Measurements from ENCODE around the gene PPM1N.

DNA sequence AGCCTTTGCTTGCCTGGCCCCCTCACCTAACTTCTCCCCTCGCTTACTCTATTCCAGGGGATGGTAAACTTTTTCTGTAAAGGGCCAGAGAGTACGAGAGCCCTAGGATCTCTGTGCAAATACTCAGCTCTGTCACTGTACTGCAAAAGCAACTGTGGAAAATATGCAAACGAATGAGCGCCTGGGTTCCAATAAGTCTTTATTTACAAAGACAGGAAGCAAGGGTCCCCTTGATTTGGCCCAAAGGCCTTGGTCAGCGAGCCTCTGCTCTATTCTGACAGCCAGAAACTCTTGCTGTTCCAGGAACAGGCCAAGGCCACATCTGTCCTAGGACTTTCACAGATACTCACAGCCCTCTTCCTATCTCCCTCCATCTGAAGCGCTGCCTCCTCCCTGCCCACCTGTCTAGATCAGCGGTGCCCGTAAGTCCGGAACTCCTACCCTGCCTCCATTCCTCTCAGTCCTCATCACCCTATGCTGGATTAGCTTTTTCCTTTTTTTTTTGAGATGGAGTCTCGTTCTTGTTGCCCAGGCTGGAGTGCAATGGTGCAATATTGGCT, 49.0 kb downstream of the PPM1N start:
- TF ChIP-seq, protein P1, sequence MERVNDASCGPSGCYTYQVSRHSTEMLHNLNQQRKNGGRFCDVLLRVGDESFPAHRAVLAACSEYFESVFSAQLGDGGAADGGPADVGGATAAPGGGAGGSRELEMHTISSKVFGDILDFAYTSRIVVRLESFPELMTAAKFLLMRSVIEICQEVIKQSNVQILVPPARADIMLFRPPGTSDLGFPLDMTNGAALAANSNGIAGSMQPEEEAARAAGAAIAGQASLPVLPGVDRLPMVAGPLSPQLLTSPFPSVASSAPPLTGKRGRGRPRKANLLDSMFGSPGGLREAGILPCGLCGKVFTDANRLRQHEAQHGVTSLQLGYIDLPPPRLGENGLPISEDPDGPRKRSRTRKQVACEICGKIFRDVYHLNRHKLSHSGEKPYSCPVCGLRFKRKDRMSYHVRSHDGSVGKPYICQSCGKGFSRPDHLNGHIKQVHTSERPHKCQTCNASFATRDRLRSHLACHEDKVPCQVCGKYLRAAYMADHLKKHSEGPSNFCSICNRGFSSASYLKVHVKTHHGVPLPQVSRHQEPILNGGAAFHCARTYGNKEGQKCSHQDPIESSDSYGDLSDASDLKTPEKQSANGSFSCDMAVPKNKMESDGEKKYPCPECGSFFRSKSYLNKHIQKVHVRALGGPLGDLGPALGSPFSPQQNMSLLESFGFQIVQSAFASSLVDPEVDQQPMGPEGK (CRISPR knock-in tag; IDR thresholded peaks at IDR 0.05; ENCODE audit: borderline replicate concordance): no peak
- TF ChIP-seq PPARA (CRISPR knock-in tag; IDR thresholded peaks at IDR 0.05; ENCODE audit: borderline replicate concordance) (no peak), RARB (CRISPR knock-in tag; IDR thresholded peaks at IDR 0.05) (no peak), ZNF8 (CRISPR knock-in tag; IDR thresholded peaks at IDR 0.05) (no peak), OSR1 (CRISPR knock-in tag; IDR thresholded peaks at IDR 0.05) (no peak), ZFP3 (CRISPR knock-in tag; IDR thresholded peaks at IDR 0.05) (no peak), ZNF565 (CRISPR knock-in tag; conservative IDR thresholded peaks at IDR 0.05; ENCODE audit: low read depth) (no peak), ARNTL (CRISPR knock-in tag; IDR thresholded peaks at IDR 0.05; ENCODE audit: borderline replicate concordance, low read depth) (no peak)
- TF ChIP-seq, protein P2, sequence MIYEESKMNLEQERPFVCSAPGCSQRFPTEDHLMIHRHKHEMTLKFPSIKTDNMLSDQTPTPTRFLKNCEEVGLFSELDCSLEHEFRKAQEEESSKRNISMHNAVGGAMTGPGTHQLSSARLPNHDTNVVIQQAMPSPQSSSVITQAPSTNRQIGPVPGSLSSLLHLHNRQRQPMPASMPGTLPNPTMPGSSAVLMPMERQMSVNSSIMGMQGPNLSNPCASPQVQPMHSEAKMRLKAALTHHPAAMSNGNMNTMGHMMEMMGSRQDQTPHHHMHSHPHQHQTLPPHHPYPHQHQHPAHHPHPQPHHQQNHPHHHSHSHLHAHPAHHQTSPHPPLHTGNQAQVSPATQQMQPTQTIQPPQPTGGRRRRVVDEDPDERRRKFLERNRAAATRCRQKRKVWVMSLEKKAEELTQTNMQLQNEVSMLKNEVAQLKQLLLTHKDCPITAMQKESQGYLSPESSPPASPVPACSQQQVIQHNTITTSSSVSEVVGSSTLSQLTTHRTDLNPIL (CRISPR knock-in tag; IDR thresholded peaks at IDR 0.05; ENCODE audit: low read depth): no peak

All from SK-N-SH treated with all-trans-retinoic acid at 6 μM for 48 hours (cell line).